ENCODE results near the gene JAG2.
A peak's percentile ranks its signal among the peaks of the same experiment; 100 is the strongest.

The JAG2 gene

DNA sequence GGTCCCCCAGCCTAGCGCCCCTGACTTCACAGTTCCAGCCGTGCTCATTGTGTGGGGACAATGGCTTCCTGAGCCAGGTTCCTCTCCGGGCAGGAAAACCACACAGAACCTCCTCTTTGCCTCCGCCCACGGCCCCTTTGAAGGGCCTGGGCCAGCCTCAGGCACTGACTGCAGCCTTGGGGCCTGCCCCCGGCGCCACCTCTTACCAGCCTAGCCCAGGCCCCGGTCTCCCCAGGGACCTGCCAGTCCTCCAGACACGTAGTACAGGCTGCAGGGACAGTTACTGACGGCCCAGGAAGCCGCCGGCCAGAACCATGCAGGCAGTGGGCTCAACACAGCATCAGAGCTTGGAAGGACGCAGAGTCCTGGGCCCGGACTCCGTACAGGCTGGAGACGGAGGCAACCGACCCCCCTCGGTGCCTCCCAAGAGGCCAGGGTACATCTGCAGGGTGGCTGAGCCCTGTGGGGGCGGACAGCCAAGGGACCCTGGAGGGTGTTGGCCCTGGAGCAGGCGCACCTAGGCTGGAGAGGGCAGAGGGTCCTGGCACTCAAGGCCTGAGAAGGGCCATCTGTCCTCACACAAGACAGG, 33.4 kb upstream of the JAG2 start:
- TF ChIP-seq, protein P1, sequence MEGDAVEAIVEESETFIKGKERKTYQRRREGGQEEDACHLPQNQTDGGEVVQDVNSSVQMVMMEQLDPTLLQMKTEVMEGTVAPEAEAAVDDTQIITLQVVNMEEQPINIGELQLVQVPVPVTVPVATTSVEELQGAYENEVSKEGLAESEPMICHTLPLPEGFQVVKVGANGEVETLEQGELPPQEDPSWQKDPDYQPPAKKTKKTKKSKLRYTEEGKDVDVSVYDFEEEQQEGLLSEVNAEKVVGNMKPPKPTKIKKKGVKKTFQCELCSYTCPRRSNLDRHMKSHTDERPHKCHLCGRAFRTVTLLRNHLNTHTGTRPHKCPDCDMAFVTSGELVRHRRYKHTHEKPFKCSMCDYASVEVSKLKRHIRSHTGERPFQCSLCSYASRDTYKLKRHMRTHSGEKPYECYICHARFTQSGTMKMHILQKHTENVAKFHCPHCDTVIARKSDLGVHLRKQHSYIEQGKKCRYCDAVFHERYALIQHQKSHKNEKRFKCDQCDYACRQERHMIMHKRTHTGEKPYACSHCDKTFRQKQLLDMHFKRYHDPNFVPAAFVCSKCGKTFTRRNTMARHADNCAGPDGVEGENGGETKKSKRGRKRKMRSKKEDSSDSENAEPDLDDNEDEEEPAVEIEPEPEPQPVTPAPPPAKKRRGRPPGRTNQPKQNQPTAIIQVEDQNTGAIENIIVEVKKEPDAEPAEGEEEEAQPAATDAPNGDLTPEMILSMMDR (IDR thresholded peaks at IDR 0.05; ENCODE audit: unreplicated experiment in 3 of 3): no peak

DNA sequence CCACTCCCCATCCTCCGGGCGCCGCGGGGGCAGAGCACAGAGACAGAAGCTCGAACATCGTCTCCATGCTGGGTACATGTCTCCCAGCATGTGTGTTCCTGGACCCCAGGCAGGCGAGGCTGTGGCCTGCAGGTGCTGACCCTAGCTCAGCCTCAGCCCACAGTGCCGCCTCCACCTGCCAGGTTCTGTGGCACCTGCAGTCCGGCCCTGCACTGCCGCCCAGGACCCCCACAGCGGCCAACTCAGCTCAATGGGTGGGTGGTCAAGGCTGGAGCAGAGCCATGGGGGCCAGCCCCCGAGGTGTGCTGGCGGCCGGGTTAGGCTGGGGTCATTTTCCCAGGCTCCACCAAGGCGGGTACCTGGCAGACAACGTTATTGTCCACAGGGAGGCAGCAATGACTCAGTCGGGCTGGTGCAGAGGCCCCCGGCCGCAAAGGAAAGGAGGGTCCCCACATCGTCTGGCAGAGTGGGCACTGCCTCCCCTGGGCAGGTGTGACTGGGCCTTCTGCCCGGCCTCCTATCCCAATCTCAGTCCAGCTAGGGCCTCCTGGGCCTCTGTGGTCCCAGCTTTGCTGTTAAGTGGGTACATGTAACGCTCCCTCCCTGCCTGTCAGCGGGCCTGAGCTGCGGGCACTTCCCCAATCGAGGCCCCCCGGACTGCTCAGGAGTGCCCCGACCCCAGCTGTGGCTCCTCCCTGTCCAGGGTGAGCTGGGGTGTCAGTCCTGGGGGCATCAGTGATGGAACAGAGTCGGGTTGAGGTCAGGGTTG, 32.8 kb upstream of the JAG2 start:
- Mint-ChIP-seq H3K27me3 (ENCODE audit: low read depth) (peaks cover 17% of the 10 kb centered on the region), H3K27ac (no peak overlapping the region), H3K4me1 (no peaks in the 10 kb centered on the region), H3K9me3 (no peaks in the 10 kb centered on the region), H3K36me3 (ENCODE audit: low read depth) (no peaks in the 10 kb centered on the region), H3K4me3 (no peak overlapping the region)
- TF ChIP-seq, protein P1 (IDR thresholded peaks at IDR 0.05; ENCODE audit: unreplicated experiment in 3 of 3): peak in 2 of 3 experiments; percentile 13 to 17

More for the DNA sequence above, 33.4 kb upstream of the JAG2 start:
- Mint-ChIP-seq H3K27me3 (ENCODE audit: low read depth) (peaks cover 15% of the 10 kb centered on the region), H3K4me3 (no peak overlapping the region), H3K4me1 (no peaks in the 10 kb centered on the region), H3K9me3 (no peaks in the 10 kb centered on the region), H3K27ac (no peak overlapping the region), H3K36me3 (ENCODE audit: low read depth) (no peaks in the 10 kb centered on the region)

DNA sequence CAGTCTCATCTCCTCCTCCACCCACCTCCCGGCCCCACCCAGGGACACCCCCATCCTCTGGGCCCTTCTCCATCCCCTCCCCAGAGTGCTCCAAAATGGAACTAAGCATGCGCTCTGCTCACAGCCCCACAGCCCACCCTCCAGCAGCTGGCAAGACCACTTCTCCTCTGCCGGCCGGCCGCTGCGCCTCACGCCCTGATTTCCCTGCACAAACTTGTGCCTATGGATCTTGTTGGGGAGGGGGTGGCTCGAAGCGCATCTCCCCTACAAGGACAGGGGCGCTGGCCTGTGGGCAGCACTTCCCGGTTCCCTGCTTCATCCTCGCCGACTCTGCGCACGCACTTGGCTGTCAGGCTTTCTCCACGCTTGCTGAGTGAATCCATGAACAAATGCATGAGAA, 32.1 kb upstream of the JAG2 start:
- Mint-ChIP-seq H3K4me3 (no peak overlapping the region), H3K9me3 (no peaks in the 10 kb centered on the region), H3K27me3 (ENCODE audit: low read depth) (peaks cover 19% of the 10 kb centered on the region), H3K4me1 (peaks cover 2% of the 10 kb centered on the region), H3K27ac (no peak overlapping the region), H3K36me3 (ENCODE audit: low read depth) (no peaks in the 10 kb centered on the region)
- TF ChIP-seq, protein P1 (IDR thresholded peaks at IDR 0.05; ENCODE audit: unreplicated experiment in 3 of 3): no peak

DNA sequence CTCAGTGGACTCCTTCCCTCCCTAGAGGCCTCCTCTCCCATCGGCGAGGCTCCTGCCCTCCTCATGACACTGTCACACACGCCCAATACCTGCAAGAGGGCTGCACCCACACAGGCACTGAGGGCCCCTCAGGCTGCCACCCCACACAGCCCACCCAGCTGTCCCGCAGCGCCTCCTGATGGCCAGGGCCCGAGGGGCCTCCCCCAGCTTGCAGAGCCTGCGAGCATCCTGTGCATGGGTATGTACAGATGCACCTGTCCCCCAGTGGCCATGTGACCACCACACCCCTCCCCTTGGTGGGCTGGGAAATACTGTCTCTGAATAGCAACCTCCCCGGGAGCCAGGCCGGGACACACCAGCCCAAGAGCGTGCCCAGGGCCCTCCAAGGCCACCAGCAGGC, 31.5 kb upstream of the JAG2 start:
- peaks cover 24% of the 10 kb centered on the region for H3K27me3 Mint-ChIP-seq (ENCODE audit: low read depth)
- H3K27ac Mint-ChIP-seq: no peak overlapping the region
- no peaks in the 10 kb centered on the region for H3K9me3 Mint-ChIP-seq
- TF ChIP-seq, protein P1 (IDR thresholded peaks at IDR 0.05; ENCODE audit: unreplicated experiment in 3 of 3): no peak
- peaks cover 6% of the 10 kb centered on the region for H3K4me1 Mint-ChIP-seq
- H3K36me3 Mint-ChIP-seq (ENCODE audit: low read depth): no peaks in the 10 kb centered on the region
- no peak overlapping the region for H3K4me3 Mint-ChIP-seq

DNA sequence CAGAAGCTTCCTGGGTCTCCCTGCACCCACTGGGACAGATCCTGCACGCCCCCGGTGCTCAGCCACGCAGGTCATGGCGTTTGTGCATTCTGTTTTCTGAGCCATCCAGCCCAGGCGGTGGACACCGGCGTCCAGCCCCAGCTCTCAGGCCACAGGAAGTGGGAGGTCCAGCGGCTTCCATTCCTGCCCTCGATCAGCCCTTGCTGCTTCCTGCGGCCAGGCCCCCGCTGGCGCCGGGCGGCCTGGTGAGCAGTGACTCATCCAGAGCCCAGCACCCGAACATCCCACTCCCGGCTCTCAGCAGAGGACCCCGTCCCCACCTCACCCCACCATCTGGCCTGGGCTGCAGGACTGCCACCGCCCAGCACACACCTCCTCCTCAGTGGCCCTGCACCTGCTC, 30.5 kb upstream of the JAG2 start:
- TF ChIP-seq, protein P1 (IDR thresholded peaks at IDR 0.05; ENCODE audit: unreplicated experiment in 3 of 3): no peak

More for the DNA sequence above, 30.5 kb upstream of the JAG2 start:
- Mint-ChIP-seq H3K4me3 (no peak overlapping the region), H3K4me1 (peaks cover 13% of the 10 kb centered on the region), H3K27me3 (ENCODE audit: low read depth) (peaks cover 29% of the 10 kb centered on the region), H3K9me3 (no peaks in the 10 kb centered on the region), H3K36me3 (ENCODE audit: low read depth) (no peaks in the 10 kb centered on the region), H3K27ac (peak overlapping the region in 1 of 3 experiments; percentile 57)

All from nephron (organoid).